HG03378 (cell line): ENCODE data around the gene FIG4.
"Not testable (repeated sequence)": the region's sequence is repeated elsewhere in the genome, so short reads cannot be mapped to it uniquely, and the experiment has no call there.

Source experiments
- ATAC-seq: cut with Tn5 transposase; IDR thresholded peaks from one replicate; pipeline ENCODE4 v1.9.1; 2021; ENCODE audit warnings: mild to moderate bottlenecking, moderate library complexity; ENCODE audit not compliant: unreplicated experiment

Gene FIG4

GRCh38 chr6:109840796-109841195, 149.7 kb downstream of the FIG4 start:
- no peak for ATAC-seq

- no peak for ATAC-seq
Measured at GRCh38 chr6:109841869-109842268, 150.8 kb downstream of the FIG4 start.

GRCh38 chr6:109852713-109853112, 161.6 kb downstream of the FIG4 start:
- ATAC-seq: no peak

- no peak for ATAC-seq
Measured at GRCh38 chr6:109853426-109853825, 162.3 kb downstream of the FIG4 start.

- ATAC-seq: no peak
Measured at GRCh38 chr6:109853951-109854350, 162.9 kb downstream of the FIG4 start.

GRCh38 chr6:109854541-109855308, 163.6 kb downstream of the FIG4 start:
- no peak for ATAC-seq

- not testable (repeated sequence) for ATAC-seq
Measured at GRCh38 chr6:109855476-109856040, 164.5 kb downstream of the FIG4 start.

- no peak for ATAC-seq
Measured at GRCh38 chr6:109861946-109862345, 170.8 kb downstream of the FIG4 start.

GRCh38 chr6:109864050-109864449, 173.0 kb downstream of the FIG4 start:
- no peak for ATAC-seq

- no peak for ATAC-seq
Measured at GRCh38 chr6:109865968-109866367, 174.9 kb downstream of the FIG4 start.

- no peak for ATAC-seq
Measured at GRCh38 chr6:109867009-109867969, 176.2 kb downstream of the FIG4 start.

GRCh38 chr6:109867970-109868358, 176.9 kb downstream of the FIG4 start:
- no peak for ATAC-seq

GRCh38 chr6:109869398-109870088, 178.4 kb downstream of the FIG4 start:
- ATAC-seq: not testable (repeated sequence)

GRCh38 chr6:109870089-109870410, 179.0 kb downstream of the FIG4 start:
- ATAC-seq: no peak

- ATAC-seq: no peak
Measured at GRCh38 chr6:109872549-109872948, 181.5 kb downstream of the FIG4 start.

GRCh38 chr6:109872968-109873545, 182.0 kb downstream of the FIG4 start:
- ATAC-seq: no peak

GRCh38 chr6:109874086-109874485, 183.0 kb downstream of the FIG4 start:
- no peak for ATAC-seq

GRCh38 chr6:109874621-109875020, 183.5 kb downstream of the FIG4 start:
- ATAC-seq: no peak
